A673 (cell line): Measurements from ENCODE around the gene TEX10. TPM values are rescaled to one million over a fixed set of nuclear protein-coding genes. Genes with fewer than 3 reads are reported as not detected.

Source experiments
- BruUV-seq: library from RNA; stranded (reverse); fragments of 400-500 nt; replicated peaks from 2 replicates; lab custom pipeline; 2021; lab: Mats Ljungman, UMichigan
- CTCF ChIA-PET: fragments of 300-600 bp; sonication (Branson Sonifier 250); formaldehyde crosslinking; loops from one replicate; lab custom pipeline; 2022; ENCODE audit warnings: antibody characterized with exemption; lab: Charles Lee
- POLR2A ChIA-PET: fragments of 300-600 bp; sonication (Branson Sonifier 250); formaldehyde crosslinking; loops from one replicate; lab custom pipeline; 2022; ENCODE audit warnings: antibody characterized with exemption; ENCODE audit not compliant: low non-redundant PET; lab: Charles Lee
- DNase-seq: peaks from one replicate; pipeline ENCODE4 v3.0.0-alpha.2; 2015; ENCODE audit warnings: low spot score
- H3K27ac ChIP-seq: fragments of 200-600 bp; sonication (generic); 2 replicates; pipeline ENCODE4 v1.5.1; 2016; ENCODE audit warnings: mixed run types, low read depth, mild to moderate bottlenecking, mixed read lengths, antibody characterized with exemption, low read length; ENCODE audit not compliant: poor library complexity, severe bottlenecking
- H3K27me3 ChIP-seq: fragments of 200-600 bp; sonication (generic); replicated peaks from 2 replicates; pipeline ENCODE4 v1.6.1; 2017; ENCODE audit warnings: mixed run types, low read depth, mild to moderate bottlenecking, mixed read lengths, antibody characterized with exemption, low read length; ENCODE audit not compliant: insufficient read depth, poor library complexity
- H3K36me3 ChIP-seq: fragments of 200-600 bp; sonication (generic); 2 replicates; pipeline ENCODE4 v1.6.1; 2016; ENCODE audit warnings: mixed run types, mild to moderate bottlenecking, mixed read lengths, antibody characterized with exemption, low read length; ENCODE audit not compliant: insufficient read depth, poor library complexity, severe bottlenecking
- H3K4me1 ChIP-seq: fragments of 200-600 bp; sonication (generic); 2 replicates; pipeline ENCODE4 v1.6.1; 2017; ENCODE audit warnings: mixed run types, mild to moderate bottlenecking, mixed read lengths, antibody characterized with exemption, low read length; ENCODE audit not compliant: insufficient read depth, poor library complexity, severe bottlenecking
- H3K4me3 ChIP-seq: fragments of 200-600 bp; sonication (generic); 2 replicates; pipeline ENCODE4 v1.5.1; 2016; ENCODE audit warnings: low read depth, mixed run types, mild to moderate bottlenecking, mixed read lengths, low read length; ENCODE audit not compliant: poor library complexity, severe bottlenecking
- H3K9me3 ChIP-seq: fragments of 200-600 bp; sonication (generic); 2 replicates; pipeline ENCODE4 v1.6.1; 2016; ENCODE audit warnings: mixed run types, low read depth, mild to moderate bottlenecking, mixed read lengths, antibody characterized with exemption, low read length; ENCODE audit not compliant: poor library complexity, severe bottlenecking
- EZH2 ChIP-seq: fragments of 200-600 bp; sonication (generic); IDR thresholded peaks from 2 replicates; pipeline ENCODE4 v1.6.1; 2017; ENCODE audit warnings: borderline replicate concordance, low read depth, mild to moderate bottlenecking, mixed read lengths, antibody characterized with exemption, low read length; ENCODE audit not compliant: poor library complexity, severe bottlenecking
- intact Hi-C: fragments of 100-400 bp; cut with micrococcal nuclease; formaldehyde crosslinking; loops from one replicate; pipeline ENCODE4 v1.10.0; 2022; ENCODE audit not compliant: unreplicated experiment
- total RNA-seq: library from RNA; stranded (reverse); gene quantifications from 2 replicates; pipeline ENCODE4 v1.2.3, GENCODE V29; 2021
- TF ChIP-seq, protein P1 (sequence below): fragments of 300-800, 200-600 bp; sonication (generic); conservative IDR thresholded peaks from 2 replicates; pipeline ENCODE4 v1.5.1; 2017; ENCODE audit warnings: low read depth, mild to moderate bottlenecking, antibody characterized with exemption, low read length, moderate library complexity, mixed read lengths

Gene TEX10
- total RNA-seq, 1 experiment from 2014 or later: 46.7 TPM

DNA sequence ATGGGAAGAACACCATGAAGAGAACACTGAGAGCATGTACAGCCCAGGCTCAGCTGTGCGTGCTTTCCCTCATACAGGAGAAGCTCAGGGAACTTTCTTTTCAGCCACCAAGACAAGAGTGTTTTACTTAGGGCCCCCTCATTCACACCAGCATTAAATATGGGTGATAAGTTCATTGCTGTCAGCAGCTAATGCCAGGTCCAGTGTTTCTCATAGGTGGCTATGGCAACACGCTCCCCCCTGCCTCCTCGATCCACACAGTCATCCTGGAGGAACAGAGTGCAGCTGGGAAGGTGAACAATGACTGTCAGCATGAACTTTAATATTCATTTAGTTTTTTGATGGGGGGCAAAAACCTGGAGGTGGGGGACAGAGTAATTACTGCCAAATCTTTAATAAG lies 54.4 kb downstream of the TEX10 start:
- Histone ChIP-seq H3K27me3 (no peaks in the 10 kb centered on the region), H3K36me3 (peaks cover 58% of the 10 kb centered on the region), H3K4me3 (no peak overlapping the region), H3K9me3 (no peaks in the 10 kb centered on the region), H3K27ac (no peak overlapping the region), H3K4me1 (no peaks in the 10 kb centered on the region)
- intact Hi-C loops: no loop called here
- DNase-seq: no peak
- CTCF ChIA-PET: no interaction called here
- POLR2A ChIA-PET: no interaction called here
- no TSS peak for BruUV-seq
- TF ChIP-seq EZH2: no peak
- TF ChIP-seq, protein P1, sequence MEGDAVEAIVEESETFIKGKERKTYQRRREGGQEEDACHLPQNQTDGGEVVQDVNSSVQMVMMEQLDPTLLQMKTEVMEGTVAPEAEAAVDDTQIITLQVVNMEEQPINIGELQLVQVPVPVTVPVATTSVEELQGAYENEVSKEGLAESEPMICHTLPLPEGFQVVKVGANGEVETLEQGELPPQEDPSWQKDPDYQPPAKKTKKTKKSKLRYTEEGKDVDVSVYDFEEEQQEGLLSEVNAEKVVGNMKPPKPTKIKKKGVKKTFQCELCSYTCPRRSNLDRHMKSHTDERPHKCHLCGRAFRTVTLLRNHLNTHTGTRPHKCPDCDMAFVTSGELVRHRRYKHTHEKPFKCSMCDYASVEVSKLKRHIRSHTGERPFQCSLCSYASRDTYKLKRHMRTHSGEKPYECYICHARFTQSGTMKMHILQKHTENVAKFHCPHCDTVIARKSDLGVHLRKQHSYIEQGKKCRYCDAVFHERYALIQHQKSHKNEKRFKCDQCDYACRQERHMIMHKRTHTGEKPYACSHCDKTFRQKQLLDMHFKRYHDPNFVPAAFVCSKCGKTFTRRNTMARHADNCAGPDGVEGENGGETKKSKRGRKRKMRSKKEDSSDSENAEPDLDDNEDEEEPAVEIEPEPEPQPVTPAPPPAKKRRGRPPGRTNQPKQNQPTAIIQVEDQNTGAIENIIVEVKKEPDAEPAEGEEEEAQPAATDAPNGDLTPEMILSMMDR: no peak

DNA sequence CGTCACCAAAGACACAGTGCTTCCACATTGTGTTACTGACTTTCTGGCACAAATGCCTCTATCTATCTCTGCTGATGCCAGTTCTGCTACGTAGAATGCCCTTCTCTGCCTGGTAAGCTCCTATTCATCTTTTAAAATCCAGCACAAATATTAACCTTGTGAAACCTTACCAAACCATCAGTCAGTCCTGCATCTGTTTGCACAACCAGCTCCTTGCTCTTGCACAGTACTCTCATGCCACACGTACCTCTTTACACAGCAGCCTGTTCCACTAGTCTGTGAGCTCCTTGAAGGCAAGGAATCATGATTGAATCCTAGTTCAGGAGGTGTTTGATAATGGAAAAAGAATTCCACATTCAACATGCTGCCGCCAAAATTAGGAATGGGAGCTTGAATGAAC lies 56.3 kb downstream of the TEX10 start:
- H3K27ac ChIP-seq: no peak overlapping the region
- no peak for DNase-seq
- no TSS peak for BruUV-seq
- H3K9me3 ChIP-seq: no peaks in the 10 kb centered on the region
- no peak for TF ChIP-seq EZH2
- no peak overlapping the region for H3K4me3 ChIP-seq
- ChIA-PET POLR2A (no interaction called here), CTCF (no interaction called here)
- no peaks in the 10 kb centered on the region for H3K4me1 ChIP-seq
- no peaks in the 10 kb centered on the region for H3K27me3 ChIP-seq
- intact Hi-C loops: no loop called here
- peaks cover 57% of the 10 kb centered on the region for H3K36me3 ChIP-seq

DNA sequence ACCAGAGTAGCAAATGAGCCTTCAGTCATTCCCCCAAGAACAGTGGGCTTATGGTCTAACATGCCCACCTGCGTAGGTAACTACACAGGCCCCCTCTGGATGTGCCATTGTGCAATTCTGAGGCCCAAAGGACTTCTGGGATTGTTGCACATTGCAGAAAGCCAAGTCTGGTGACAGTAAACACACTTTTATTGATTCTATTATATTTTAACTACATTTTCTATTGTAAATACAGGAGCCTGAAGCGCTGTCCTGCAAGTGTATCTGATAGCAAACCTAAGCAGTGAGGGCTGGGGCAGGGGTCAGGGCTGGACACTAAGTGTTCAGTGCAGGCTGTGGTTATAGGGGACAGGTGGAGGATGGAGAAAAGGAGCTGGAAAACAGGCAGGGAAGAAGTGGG lies 57.5 kb downstream of the TEX10 start:
- CTCF ChIA-PET: no interaction called here
- H3K9me3 ChIP-seq: no peaks in the 10 kb centered on the region
- intact Hi-C loops: no loop called here
- H3K4me3 ChIP-seq: no peak overlapping the region
- DNase-seq: no peak
- H3K27ac ChIP-seq: no peak overlapping the region
- no peaks in the 10 kb centered on the region for H3K4me1 ChIP-seq
- H3K36me3 ChIP-seq: peaks cover 48% of the 10 kb centered on the region
- POLR2A ChIA-PET: interaction anchor here (0.6 kb wide), 1 partner anchor 426 kb away, joined by 3 read pairs; no protein-coding TSS in a partner anchor
- no peaks in the 10 kb centered on the region for H3K27me3 ChIP-seq
- BruUV-seq: no TSS peak
- TF ChIP-seq EZH2: no peak
- TF ChIP-seq, protein P1: no peak

DNA sequence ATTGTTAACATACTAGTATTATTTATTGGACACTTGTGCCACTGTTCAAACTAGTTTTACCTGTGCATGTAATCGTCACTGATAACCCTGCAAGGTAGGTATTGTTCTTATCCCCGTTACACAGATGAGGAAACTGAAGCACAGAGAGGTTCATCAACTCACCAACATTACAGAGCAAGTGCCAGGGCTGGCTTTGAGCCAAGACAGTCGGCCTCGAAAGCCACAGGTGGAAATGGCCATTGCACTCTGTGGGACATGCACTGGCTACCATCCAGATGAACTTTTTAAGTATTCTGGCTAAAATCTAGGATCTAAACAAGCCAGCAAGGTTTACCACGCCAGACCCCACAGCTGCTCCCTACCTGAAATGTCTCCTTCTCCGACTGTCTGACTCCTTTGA lies 57.9 kb downstream of the TEX10 start:
- no peaks in the 10 kb centered on the region for H3K9me3 ChIP-seq
- intact Hi-C loops: no loop called here
- no peaks in the 10 kb centered on the region for H3K4me1 ChIP-seq
- CTCF ChIA-PET: no interaction called here
- TF ChIP-seq, protein P1: no peak
- TF ChIP-seq EZH2: no peak
- no peak overlapping the region for H3K27ac ChIP-seq
- no peak overlapping the region for H3K4me3 ChIP-seq
- DNase-seq: no peak
- no TSS peak for BruUV-seq
- POLR2A ChIA-PET: no interaction called here
- H3K27me3 ChIP-seq: no peaks in the 10 kb centered on the region
- peaks cover 44% of the 10 kb centered on the region for H3K36me3 ChIP-seq
